Cardiac fibroblast (primary cell): ENCODE results near the gene ZNF45.
"Not testable (repeated sequence)": the region's sequence is repeated elsewhere in the genome, so short reads cannot be mapped to it uniquely, and the experiment has no call there.

Experiments
- DNase-seq, 2 donors: peaks; one replicate each; pipeline versions ENCODE4 v3.0.0 to v3.0.0-alpha.2; 2010; ENCODE audit warnings: low read depth in 2 of 2
- H3K4me3 ChIP-seq, 2 donors: replicated peaks in 1 of 2; 1 replicate in 1 of 2; 2 replicates in 1 of 2; pipeline ENCODE4 v1.5.1; 2011; ENCODE audit warnings: low read depth in 2 of 2, low read length in 2 of 2, mild to moderate bottlenecking in 2 of 2, moderate library complexity in 1 of 2
- TF ChIP-seq, protein P1 (sequence below): IDR thresholded peaks from one replicate; pipeline ENCODE4 v1.5.1; 2011; ENCODE audit warnings: low read depth, mild to moderate bottlenecking, low read length, inconsistent platforms

Gene ZNF45

GRCh38 chr19:43895727-43896308 lies 39.3 kb downstream of the ZNF45 start:
- TF ChIP-seq, protein P1, sequence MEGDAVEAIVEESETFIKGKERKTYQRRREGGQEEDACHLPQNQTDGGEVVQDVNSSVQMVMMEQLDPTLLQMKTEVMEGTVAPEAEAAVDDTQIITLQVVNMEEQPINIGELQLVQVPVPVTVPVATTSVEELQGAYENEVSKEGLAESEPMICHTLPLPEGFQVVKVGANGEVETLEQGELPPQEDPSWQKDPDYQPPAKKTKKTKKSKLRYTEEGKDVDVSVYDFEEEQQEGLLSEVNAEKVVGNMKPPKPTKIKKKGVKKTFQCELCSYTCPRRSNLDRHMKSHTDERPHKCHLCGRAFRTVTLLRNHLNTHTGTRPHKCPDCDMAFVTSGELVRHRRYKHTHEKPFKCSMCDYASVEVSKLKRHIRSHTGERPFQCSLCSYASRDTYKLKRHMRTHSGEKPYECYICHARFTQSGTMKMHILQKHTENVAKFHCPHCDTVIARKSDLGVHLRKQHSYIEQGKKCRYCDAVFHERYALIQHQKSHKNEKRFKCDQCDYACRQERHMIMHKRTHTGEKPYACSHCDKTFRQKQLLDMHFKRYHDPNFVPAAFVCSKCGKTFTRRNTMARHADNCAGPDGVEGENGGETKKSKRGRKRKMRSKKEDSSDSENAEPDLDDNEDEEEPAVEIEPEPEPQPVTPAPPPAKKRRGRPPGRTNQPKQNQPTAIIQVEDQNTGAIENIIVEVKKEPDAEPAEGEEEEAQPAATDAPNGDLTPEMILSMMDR = no peak
- H3K4me3 ChIP-seq = no peak overlapping the region
- DNase-seq = peak; percentile 6 to 14

DNA sequence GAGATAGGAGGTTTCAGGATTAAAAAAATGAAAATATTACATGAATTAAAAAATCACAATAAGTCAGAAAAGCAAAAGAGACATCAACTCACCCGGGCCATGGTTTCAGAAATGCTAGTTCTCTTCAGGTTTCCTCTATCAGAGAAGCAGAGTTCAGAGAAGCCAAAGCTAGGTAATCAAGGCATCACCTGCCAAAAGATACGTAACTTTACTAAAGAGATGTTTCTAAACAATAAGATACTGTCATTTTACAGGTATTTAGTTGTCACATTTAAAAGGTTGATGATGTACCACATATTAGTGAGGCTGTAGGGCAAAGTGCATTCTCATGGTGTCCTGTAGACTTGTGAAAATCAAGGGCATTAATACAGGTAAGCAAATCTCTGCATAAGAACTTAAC lies 51.2 kb downstream of the ZNF45 start, which contains the start of gene ZNF404:
TSS of gene ZNF404 (minus strand) at position 101 of the 400 bp plus-strand sequence.
- no peak for DNase-seq
- TF ChIP-seq, protein P1 = no peak
- no peak within 1 kb of the TSS for H3K4me3 ChIP-seq

GRCh38 chr19:43880483-43880882 lies 54.6 kb downstream of the ZNF45 start:
- TF ChIP-seq, protein P1 = no peak
- no peak for DNase-seq
- no peak overlapping the region for H3K4me3 ChIP-seq

GRCh38 chr19:43872547-43873336 lies 62.3 kb downstream of the ZNF45 start:
- DNase-seq = peak in 1 of 2 donors; percentile 16

GRCh38 chr19:43866923-43867322 lies 68.2 kb downstream of the ZNF45 start:
- not testable (repeated sequence) for DNase-seq, H3K4me3 ChIP-seq

More at GRCh38 chr19:43872547-43873336, 62.3 kb downstream of the ZNF45 start:
- H3K4me3 ChIP-seq = no peak overlapping the region
- TF ChIP-seq, protein P1 = no peak
